HG03520 (cell line): ENCODE data around the gene SRRD.

Experiments
- ATAC-seq: cut with Tn5 transposase; IDR thresholded peaks from one replicate; pipeline ENCODE4 v1.9.1; 2021; ENCODE audit warnings: mild to moderate bottlenecking, moderate library complexity; ENCODE audit not compliant: unreplicated experiment

Gene SRRD

DNA sequence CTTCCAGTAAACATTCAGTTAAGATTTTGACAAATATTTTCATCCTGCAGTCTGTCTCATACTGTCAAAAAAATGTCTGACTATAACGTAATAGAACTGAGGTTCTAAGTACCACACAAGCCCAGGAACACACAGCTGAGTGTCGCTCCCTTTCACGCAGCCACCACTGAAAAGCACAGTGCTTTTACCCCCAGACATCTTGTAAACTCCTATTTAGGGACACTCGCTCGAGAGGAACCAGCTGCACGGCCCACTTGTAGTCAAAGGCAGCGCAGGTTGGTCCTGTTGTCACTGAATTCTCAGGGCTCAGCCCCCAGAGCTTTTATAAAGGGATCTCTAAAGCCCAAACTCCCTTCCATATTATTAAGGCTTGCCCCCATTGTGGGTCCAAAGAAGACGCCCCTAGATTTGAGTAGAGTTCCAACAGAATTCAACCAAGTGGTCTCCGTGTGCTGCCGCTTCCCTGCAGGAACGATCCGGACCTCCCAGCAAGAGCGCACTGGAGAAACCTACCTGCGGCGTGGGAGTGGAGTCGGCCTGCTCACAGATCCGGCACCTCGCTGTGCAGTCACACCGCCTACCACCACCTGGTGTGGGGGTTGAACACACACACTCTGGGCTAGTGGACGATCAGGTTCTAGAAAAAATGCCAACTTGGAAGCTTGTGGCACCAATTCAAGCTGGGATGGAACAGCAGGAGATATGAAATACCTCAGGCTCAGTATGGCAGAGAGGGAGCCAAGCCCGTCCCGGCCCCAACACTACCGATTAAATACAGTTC, 31.3 kb upstream of the SRRD start:
- ATAC-seq: no peak

DNA sequence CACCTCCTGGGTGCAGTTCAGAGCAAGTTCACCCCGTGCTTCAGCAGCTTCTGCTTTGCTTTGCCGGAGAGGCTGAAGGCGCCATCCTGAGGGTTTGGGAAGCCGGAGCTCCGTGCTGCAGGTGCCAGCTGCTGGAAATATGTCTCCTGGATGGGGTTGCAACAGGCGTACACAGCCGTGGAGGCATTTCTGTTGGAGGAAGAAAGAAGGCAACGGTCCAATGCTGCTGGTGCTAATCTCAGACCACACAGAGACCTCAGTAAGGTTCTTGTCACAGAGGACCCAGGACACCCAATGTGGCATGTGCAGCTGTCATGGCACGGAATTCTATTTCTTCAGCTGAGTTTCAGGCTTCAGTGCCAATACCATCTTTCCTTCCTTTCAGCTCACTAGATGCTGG, 30.5 kb upstream of the SRRD start:
- ATAC-seq: no peak

DNA sequence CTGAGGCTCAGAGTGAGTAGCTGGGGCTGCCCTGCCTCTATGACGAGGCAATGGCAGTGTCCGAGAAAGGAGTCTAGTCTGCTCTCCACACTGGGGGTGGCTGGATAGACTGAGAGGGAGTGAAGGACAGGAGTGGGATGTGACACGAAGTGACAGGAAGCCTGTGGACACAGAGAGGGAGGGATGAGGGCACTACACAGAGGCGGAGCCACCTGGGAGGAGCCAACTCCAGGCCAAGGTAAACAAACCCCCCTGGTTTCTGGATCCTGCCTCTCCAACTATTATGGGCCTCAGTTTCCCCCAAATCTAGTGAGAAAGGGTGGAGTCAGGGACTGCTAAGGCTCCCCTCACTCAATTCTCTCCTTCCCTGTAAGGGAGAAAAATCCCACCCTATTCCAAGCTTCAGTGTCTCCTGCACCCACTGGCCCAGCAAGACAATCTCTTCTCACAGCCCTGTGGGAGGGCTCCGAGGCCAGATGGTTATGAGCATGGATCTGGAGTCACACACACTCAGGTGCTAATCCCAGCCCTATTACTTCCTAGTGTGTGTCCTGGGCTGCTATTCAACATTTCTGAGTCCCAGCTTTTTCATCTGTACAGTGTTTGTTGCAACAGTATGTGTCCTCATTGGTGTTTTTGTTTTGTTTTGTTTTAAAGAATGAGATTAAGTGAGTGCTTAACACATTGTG, 29.7 kb upstream of the SRRD start:
- ATAC-seq: no peak

- no peak for ATAC-seq
Observed at GRCh38 chr22:26457661-26458272, 25.9 kb upstream of the SRRD start.

GRCh38 chr22:26460202-26460601, 23.5 kb upstream of the SRRD start:
- no peak for ATAC-seq

GRCh38 chr22:26461188-26461810, 22.4 kb upstream of the SRRD start:
- no peak for ATAC-seq

DNA sequence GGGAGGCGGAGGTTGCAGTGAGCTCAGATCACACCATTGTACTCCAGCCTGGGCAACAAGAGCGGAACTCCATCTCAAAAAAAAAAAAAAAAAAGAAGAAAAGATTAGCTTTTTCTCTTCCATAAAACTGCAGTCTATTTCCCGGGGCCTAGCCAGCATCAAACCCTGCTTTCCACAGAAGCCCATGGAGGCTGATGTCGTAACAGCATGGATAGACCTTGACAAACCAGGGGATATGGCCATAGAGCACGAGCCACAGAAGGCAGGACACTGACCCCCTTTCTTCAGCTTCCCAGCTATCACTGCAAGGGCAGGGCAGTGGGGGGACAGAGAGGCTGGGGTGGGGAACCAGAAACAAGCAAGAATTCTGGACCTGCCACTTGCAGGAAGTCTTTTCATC, 21.6 kb upstream of the SRRD start:
- no peak for ATAC-seq

- ATAC-seq: no peak
Observed at GRCh38 chr22:26462641-26463040, 21.0 kb upstream of the SRRD start.

GRCh38 chr22:26463101-26463661, 20.5 kb upstream of the SRRD start:
- no peak for ATAC-seq

DNA sequence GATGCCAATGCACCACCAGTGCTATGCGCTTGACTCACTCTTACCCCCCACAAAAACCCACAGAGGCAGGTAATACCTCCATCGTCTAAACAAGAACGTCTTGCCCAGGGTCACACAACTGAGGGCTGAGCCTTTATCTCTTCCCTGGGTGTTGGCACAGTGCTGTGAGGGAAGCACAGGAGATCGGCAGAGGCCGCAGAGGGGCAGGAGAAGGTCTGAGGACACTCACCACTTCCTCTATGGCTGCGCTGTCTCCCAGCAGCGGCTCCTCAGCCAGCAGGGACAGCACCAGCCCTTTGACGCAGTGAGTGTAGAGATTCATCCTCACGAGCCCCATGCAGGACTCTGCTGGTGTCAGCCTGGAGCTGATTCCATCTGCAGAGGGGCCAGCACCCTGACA, 20.0 kb upstream of the SRRD start:
- no peak for ATAC-seq

- no peak for ATAC-seq
Observed at GRCh38 chr22:26464312-26464711, 19.4 kb upstream of the SRRD start.

DNA sequence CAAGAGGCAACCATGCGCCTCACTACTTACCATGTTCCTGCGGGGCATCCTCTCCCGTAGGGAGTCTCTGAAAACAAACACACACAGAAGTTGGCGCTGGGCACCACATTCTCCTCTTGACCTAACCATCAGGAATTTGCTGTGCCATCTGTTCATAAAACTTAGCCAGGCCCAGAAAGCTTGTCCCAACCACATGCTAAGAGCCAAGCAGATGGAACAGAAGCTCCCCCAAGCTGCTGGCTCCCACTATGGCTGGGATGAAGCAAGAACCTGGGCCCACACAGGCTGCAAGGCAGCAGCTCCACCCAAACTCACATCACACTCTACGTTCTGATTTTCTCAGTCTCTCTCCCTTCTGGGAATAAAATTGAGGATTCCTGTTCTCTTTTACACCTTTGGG, 17.5 kb upstream of the SRRD start:
- ATAC-seq: no peak

GRCh38 chr22:26470807-26471206, 12.9 kb upstream of the SRRD start:
- no peak for ATAC-seq

DNA sequence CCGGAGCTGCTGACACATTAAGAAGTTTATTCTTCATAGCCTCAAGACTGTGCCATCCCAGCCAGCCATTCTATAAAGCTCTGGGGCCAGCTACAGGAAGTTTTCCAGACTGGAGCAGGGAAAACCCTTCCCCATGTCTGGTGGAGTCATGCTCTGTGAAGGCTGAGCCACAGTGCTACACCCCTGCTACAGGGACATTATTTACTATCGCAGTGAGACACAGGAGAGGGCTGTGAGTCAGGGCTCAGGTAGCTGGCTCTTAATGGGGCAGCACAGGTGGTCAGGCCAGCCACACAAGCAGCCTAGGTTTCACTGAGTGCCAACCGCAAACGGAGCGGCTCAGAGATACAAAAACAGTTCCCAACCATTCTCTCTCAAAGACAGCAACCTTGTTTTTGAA, 12.2 kb upstream of the SRRD start:
- no peak for ATAC-seq

DNA sequence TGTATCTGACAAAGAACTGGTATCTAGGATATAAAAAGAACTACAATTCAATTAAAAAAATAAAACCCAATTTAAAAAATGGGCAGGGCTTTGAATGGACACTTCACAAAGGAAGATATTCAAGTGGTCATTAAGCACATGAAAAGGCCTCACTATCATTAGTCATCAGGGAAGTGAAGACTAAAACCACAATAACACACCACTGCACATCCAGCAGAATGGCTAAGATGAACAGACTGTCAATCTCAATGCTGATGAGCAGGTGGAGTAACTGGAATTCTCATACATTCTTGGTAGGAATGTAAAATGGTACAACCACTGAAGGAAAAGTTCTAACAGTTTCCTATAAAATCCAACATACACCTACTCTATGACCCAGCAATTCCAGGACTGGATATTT, 9.0 kb upstream of the SRRD start:
- no peak for ATAC-seq

GRCh38 chr22:26476705-26477340, 6.9 kb upstream of the SRRD start:
- ATAC-seq: no peak

DNA sequence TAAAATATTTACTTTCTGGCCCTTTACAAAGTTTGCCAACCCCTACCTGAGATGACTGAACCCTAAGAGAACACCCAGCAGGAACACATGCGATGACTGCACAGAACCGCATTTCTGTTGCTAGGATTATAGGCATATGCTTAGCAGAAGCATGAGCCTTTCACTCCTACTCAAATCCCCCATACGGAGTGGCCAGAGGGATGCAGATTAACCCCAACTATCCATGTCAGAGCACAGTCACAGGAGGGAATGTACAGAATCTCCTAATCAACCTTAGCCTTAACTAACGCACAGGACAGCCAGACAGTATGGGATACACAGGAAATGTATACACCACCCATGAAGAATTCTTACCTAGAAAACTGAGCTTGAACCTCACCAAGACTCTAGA, 6.3 kb upstream of the SRRD start:
- ATAC-seq: no peak

DNA sequence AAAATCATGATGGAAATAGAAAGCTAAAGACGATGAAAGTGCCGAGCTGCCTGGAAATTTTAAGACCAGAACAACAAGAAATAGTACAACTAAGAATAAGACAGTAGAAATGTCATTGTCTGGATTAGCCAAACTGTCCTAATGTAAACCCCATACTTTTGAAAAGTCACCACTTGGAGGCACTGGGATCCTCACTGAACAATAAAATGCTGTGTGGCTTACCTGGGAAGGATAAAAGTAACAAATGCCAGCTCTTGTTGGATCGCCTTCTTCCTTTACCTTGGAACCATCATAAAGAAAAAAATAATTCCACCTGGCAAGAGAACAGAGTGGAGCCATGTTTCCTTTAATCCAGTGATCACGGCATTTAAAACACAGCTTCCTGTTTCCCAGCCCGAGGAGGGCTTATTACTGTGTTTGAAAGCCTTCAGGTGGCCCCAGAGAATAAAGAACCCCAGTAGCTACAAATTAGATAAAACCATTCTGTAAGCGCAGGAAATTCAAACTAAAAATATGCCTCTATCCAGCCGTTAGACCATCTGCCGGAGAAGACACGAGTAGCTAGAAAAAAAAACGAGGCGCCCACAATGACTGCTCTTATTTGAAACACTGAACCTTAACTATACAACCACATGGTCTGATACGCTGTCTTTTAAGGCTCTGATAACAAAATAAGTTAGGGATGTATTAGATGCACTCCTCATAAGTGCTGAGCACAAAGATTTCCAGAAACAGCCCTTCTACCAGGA, 4.5 kb upstream of the SRRD start:
- ATAC-seq: no peak

GRCh38 chr22:26479792-26480610, 3.7 kb upstream of the SRRD start:
- no peak for ATAC-seq

DNA sequence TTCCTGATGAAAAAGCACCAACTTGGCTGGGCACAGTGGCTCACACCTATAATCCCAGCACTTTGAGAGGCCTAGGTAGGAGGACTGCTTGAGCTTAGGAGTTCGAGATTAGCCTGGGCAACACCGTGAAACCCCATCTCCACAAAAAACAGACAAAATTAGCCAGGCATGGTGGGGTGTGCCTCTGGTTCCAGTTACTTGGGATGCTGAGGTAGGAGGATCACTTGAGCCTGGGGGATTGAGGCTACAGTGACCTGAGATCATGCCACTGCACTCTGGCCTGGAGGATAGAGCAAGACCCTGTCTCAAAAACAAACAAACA, 3.1 kb upstream of the SRRD start:
- ATAC-seq: no peak
